ENCODE results near the gene LYZ. TPM values are rescaled to one million over a fixed set of nuclear protein-coding genes. Genes with fewer than 3 reads are reported as not detected.

LYZ gene
- total RNA-seq, 3 donors from 2014 or later: 0.71 to 1.8 (median 1.4) TPM

GRCh38 chr12:69350002-69350626, 1.9 kb downstream of the LYZ start:
- peaks cover 4% of the 10 kb centered on the region for H3K27me3 Mint-ChIP-seq (ENCODE audit: low read depth)
- H3K36me3 Mint-ChIP-seq (ENCODE audit: insufficient read depth): no peaks in the 10 kb centered on the region
- peaks cover 5% of the 10 kb centered on the region for H3K4me1 Mint-ChIP-seq (ENCODE audit: low read depth)
- ATAC-seq (no peak), DNase-seq (no peak)
- no peak overlapping the region for H3K4me3 Mint-ChIP-seq
- H3K9me3 Mint-ChIP-seq: no peaks in the 10 kb centered on the region

- Mint-ChIP-seq H3K36me3 (ENCODE audit: insufficient read depth) (no peaks in the 10 kb centered on the region), H3K9me3 (no peaks in the 10 kb centered on the region), H3K4me1 (ENCODE audit: low read depth) (peaks cover 5% of the 10 kb centered on the region), H3K4me3 (no peak overlapping the region), H3K27me3 (ENCODE audit: low read depth) (peaks cover 4% of the 10 kb centered on the region)
- no peak for ATAC-seq
- no peak for DNase-seq
Observed at GRCh38 chr12:69350777-69351176, 2.6 kb downstream of the LYZ start.

GRCh38 chr12:69351462-69352236, 3.5 kb downstream of the LYZ start:
- H3K27me3 Mint-ChIP-seq (ENCODE audit: low read depth): peaks cover 4% of the 10 kb centered on the region
- H3K4me3 Mint-ChIP-seq: no peak overlapping the region
- no peak for DNase-seq
- no peaks in the 10 kb centered on the region for H3K36me3 Mint-ChIP-seq (ENCODE audit: insufficient read depth)
- H3K4me1 Mint-ChIP-seq (ENCODE audit: low read depth): peaks cover 5% of the 10 kb centered on the region
- ATAC-seq: no peak
- no peaks in the 10 kb centered on the region for H3K9me3 Mint-ChIP-seq

GRCh38 chr12:69352904-69353303, 4.7 kb downstream of the LYZ start:
- Mint-ChIP-seq H3K27me3 (ENCODE audit: low read depth) (peaks cover 4% of the 10 kb centered on the region), H3K4me1 (ENCODE audit: low read depth) (peaks cover 7% of the 10 kb centered on the region), H3K36me3 (ENCODE audit: insufficient read depth) (no peaks in the 10 kb centered on the region), H3K9me3 (no peaks in the 10 kb centered on the region), H3K4me3 (no peak overlapping the region)
- ATAC-seq (no peak), DNase-seq (no peak)

GRCh38 chr12:69354172-69354555, 6.0 kb downstream of the LYZ start:
- Mint-ChIP-seq H3K4me1 (ENCODE audit: low read depth) (peaks cover 7% of the 10 kb centered on the region), H3K27me3 (ENCODE audit: low read depth) (peaks cover 4% of the 10 kb centered on the region), H3K9me3 (no peaks in the 10 kb centered on the region), H3K4me3 (no peak overlapping the region), H3K36me3 (ENCODE audit: insufficient read depth) (no peaks in the 10 kb centered on the region)
- DNase-seq (no peak), ATAC-seq (no peak)

- H3K27me3 Mint-ChIP-seq (ENCODE audit: low read depth): peaks cover 4% of the 10 kb centered on the region
- DNase-seq: no peak
- no peak for ATAC-seq
- H3K4me3 Mint-ChIP-seq: no peak overlapping the region
- no peaks in the 10 kb centered on the region for H3K9me3 Mint-ChIP-seq
- H3K4me1 Mint-ChIP-seq (ENCODE audit: low read depth): peaks cover 11% of the 10 kb centered on the region
- no peaks in the 10 kb centered on the region for H3K36me3 Mint-ChIP-seq (ENCODE audit: insufficient read depth)
Observed at GRCh38 chr12:69354556-69355187, 6.5 kb downstream of the LYZ start.

GRCh38 chr12:69355363-69356028, 7.3 kb downstream of the LYZ start:
- ATAC-seq: no peak
- peaks cover 4% of the 10 kb centered on the region for H3K27me3 Mint-ChIP-seq (ENCODE audit: low read depth)
- DNase-seq: no peak
- H3K36me3 Mint-ChIP-seq (ENCODE audit: insufficient read depth): no peaks in the 10 kb centered on the region
- H3K9me3 Mint-ChIP-seq: no peaks in the 10 kb centered on the region
- no peak overlapping the region for H3K4me3 Mint-ChIP-seq
- peaks cover 16% of the 10 kb centered on the region for H3K4me1 Mint-ChIP-seq (ENCODE audit: low read depth)

GRCh38 chr12:69359531-69360347, 11.6 kb downstream of the LYZ start, which contains the start of gene YEATS4:
Gene YEATS4, plus strand, starts transcription at chr12:69359743. Its CDS starts 230 bp downstream, at chr12:69359973.
- ATAC-seq (peak; percentile 91 to 93), DNase-seq (peak; percentile 72)
- Mint-ChIP-seq H3K36me3 (ENCODE audit: insufficient read depth) (peaks cover 3% of the 10 kb centered on the region), H3K27me3 (ENCODE audit: low read depth) (peaks cover under 1% of the 10 kb centered on the region), H3K4me1 (ENCODE audit: low read depth) (peaks cover 21% of the 10 kb centered on the region), H3K9me3 (no peaks in the 10 kb centered on the region), H3K4me3 (peak within 1 kb of the TSS; percentile 88)

- DNase-seq: no peak
- Mint-ChIP-seq H3K27me3 (ENCODE audit: low read depth) (no peaks in the 10 kb centered on the region), H3K4me1 (ENCODE audit: low read depth) (peaks cover 21% of the 10 kb centered on the region), H3K9me3 (no peaks in the 10 kb centered on the region), H3K36me3 (ENCODE audit: insufficient read depth) (peaks cover 3% of the 10 kb centered on the region), H3K4me3 (peak overlapping the region; percentile 88)
- ATAC-seq: no peak
Observed at GRCh38 chr12:69360348-69360672, 12.1 kb downstream of the LYZ start.

GRCh38 chr12:69366796-69367195, 18.6 kb downstream of the LYZ start:
- no peaks in the 10 kb centered on the region for H3K27me3 Mint-ChIP-seq (ENCODE audit: low read depth)

GRCh38 chr12:69368171-69368570, 20.0 kb downstream of the LYZ start:
- Mint-ChIP-seq H3K36me3 (ENCODE audit: insufficient read depth) (peaks cover 35% of the 10 kb centered on the region), H3K27me3 (ENCODE audit: low read depth) (no peaks in the 10 kb centered on the region), H3K4me3 (no peak overlapping the region), H3K4me1 (ENCODE audit: low read depth) (peaks cover 2% of the 10 kb centered on the region), H3K9me3 (no peaks in the 10 kb centered on the region)
- DNase-seq (no peak), ATAC-seq (no peak)

More at GRCh38 chr12:69366796-69367195, 18.6 kb downstream of the LYZ start:
- no peak for ATAC-seq
- H3K4me3 Mint-ChIP-seq: no peak overlapping the region
- DNase-seq: no peak
- H3K9me3 Mint-ChIP-seq: no peaks in the 10 kb centered on the region
- H3K36me3 Mint-ChIP-seq (ENCODE audit: insufficient read depth): peaks cover 30% of the 10 kb centered on the region
- peaks cover 2% of the 10 kb centered on the region for H3K4me1 Mint-ChIP-seq (ENCODE audit: low read depth)

GRCh38 chr12:69383074-69383473, 34.9 kb downstream of the LYZ start:
- no peaks in the 10 kb centered on the region for H3K27me3 Mint-ChIP-seq (ENCODE audit: low read depth)
- H3K4me3 Mint-ChIP-seq: no peak overlapping the region
- H3K4me1 Mint-ChIP-seq (ENCODE audit: low read depth): peaks cover 2% of the 10 kb centered on the region
- H3K9me3 Mint-ChIP-seq: no peaks in the 10 kb centered on the region
- DNase-seq: no peak
- ATAC-seq: no peak
- peaks cover 38% of the 10 kb centered on the region for H3K36me3 Mint-ChIP-seq (ENCODE audit: insufficient read depth)

GRCh38 chr12:69385038-69385437, 36.9 kb downstream of the LYZ start:
- H3K27me3 Mint-ChIP-seq (ENCODE audit: low read depth): no peaks in the 10 kb centered on the region
- no peak for ATAC-seq
- no peak overlapping the region for H3K4me3 Mint-ChIP-seq
- peaks cover 2% of the 10 kb centered on the region for H3K4me1 Mint-ChIP-seq (ENCODE audit: low read depth)
- no peak for DNase-seq
- no peaks in the 10 kb centered on the region for H3K9me3 Mint-ChIP-seq
- H3K36me3 Mint-ChIP-seq (ENCODE audit: insufficient read depth): peaks cover 30% of the 10 kb centered on the region

GRCh38 chr12:69386921-69387320, 38.7 kb downstream of the LYZ start:
- Mint-ChIP-seq H3K9me3 (no peaks in the 10 kb centered on the region), H3K36me3 (ENCODE audit: insufficient read depth) (peaks cover 34% of the 10 kb centered on the region), H3K4me1 (ENCODE audit: low read depth) (peaks cover 2% of the 10 kb centered on the region), H3K27me3 (ENCODE audit: low read depth) (no peaks in the 10 kb centered on the region), H3K4me3 (no peak overlapping the region)
- ATAC-seq: peak in 1 of 2 donors; percentile 48
- no peak for DNase-seq
